Forelimb muscle (tissue), 1 donor: ENCODE measurements around the gene SHOX. TPM values are rescaled to one million over a fixed set of nuclear protein-coding genes. Genes with fewer than 3 reads are reported as not detected.
"Not testable (repeated sequence)": the region's sequence is repeated elsewhere in the genome, so short reads cannot be mapped to it uniquely, and the experiment has no call there.

Experiments
- DNase-seq: peaks from one replicate; pipeline ENCODE4 v3.0.0-alpha.2; 2013; ENCODE audit warnings: low read depth
- polyA plus RNA-seq: library from polyadenylated mRNA; unstranded; fragments of 120-200 nt; gene quantifications from one replicate; pipeline ENCODE4 v1.2.1, GENCODE V29; 2013; ENCODE audit not compliant: insufficient read length

The SHOX gene
- polyA plus RNA-seq, 1 donor = 0.58 TPM

DNA sequence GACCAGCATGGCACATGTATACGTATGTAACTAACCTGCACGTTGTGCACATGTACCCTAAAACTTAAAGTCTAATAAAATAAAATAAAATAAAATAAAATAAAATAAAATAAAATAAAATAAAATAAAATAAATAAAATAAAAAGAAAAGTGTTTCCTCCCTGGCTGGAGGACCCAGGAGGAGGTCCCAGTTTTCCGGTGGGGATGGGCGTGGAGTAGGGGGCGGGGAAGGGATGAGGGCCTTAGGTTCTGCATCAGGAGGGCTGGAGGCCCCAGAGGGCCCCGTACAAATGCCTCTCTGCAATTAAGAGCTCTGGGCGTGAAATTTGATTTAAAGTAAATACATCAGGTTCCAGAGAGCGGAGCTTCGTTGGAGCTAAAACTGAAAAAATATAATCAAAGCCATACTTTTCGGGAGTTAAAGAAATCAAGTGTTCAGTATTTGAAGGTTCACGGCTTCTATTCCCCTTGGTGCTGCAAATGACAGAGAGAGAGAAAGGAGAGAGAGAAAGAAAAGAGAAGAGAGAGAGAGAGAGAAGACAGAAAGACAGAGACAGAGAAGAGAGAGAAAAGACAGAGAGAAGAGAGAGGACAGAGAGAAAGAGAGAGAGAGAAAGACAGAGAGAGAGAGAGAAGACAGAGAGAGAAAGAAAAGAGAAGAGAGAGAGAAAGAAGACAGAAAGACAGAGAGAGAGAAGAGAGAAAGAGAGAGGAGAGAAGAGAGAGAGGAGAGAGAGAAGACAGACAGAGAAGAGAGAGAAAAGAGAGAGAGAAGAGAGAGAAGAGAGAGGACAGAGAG is 8.7 kb upstream of the SHOX start:
- DNase-seq = no peak

DNA sequence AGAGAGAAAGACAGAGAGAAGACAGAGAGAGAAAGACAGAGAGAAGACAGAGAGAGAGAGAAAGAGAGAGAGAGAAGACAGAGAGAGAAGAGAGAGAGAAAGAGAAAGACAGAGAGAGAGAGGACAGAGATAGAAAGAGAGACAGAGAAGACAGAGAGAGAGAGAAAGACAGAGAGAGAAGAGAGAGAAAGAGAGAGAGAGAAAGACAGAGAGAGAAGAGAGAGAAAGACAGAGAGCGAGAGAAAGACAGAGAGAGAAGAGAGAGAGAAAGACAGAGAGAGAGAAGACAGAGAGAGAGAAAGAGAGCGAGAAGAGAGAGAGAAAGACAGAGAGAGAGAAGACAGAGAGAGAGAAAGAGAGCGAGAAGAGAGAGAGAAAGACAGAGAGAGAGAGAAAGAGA is 7.8 kb upstream of the SHOX start:
- DNase-seq = not testable (repeated sequence)

DNA sequence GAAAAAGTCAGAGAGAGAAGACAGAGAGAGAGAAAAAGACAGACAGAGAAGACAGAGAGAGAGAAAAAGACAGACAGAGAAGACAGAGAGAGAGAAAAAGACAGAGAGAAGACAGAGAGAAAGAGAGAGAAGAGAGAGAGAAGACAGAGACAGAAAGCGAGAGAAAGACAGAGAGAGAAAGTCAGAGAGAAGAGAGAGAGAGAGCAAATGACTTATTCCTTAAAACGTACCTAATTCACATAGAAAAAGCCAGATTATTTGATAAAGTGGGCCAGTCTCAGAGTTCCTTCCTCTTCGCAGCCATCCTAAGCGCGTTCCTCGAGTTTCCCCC is 7.4 kb upstream of the SHOX start:
- no peak for DNase-seq

DNA sequence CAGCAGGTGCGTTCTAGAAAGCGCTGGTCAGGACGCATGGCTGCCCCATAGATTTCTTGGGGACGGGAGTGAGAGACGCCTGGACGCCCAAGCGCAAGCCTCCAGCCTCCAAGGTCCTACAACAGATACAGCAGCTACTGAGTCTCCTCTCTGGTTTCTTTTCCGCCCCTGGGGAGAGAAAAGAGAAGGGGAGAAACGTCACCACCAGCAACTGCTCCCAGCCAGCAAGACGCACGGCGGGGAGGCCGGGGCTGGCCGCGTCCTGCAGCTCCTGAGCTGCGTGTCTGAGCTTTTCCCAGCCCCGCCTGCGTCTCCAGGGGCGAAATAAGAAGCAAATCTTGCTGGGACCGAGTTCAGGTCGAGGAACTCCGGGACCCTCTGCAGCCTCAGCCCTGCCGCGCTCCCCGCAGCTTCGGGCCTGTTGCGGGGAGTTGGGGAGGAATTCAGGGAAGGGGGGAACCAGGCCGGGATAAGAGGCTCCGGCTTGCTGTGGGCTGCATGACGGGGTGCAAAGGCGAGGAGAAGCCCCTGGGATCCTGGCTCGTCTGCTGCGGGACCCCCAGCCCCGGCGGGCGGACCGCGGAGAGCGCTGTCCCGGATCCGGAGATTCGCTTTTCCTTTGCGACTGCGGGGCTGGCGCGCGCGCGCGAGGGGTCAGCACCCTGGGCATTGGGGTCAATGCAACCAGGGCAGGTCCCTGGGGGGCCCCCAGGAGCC is 6.8 kb upstream of the SHOX start:
- no peak for DNase-seq

DNA sequence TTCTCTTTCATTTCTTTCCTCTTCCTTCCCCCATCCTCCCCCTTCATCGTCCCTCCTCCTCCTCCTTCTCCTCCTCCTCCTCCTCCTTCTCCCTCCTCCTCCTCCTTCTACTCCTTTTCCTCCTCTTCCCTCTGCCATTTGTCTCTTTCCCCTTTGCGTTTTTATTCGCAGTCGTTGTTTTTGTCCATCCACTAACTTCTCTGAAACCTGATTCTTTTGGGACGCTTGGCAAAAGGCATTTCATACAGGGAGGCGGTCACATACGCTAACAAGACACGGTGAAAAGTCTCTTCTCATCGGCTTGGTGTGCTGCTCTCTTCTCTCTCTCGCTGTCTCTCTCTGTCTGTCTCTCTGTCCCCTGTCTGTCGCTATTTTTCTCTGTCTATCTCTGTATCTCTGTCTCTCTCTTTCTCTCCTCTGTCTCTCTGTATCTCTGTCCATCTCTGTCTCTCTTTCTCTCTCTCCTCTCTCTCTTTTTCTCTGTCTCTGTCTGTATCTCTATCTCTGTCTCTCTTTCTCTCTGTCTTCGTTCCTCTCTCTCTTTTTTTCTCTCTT is 5.4 kb upstream of the SHOX start:
- DNase-seq = no peak

DNA sequence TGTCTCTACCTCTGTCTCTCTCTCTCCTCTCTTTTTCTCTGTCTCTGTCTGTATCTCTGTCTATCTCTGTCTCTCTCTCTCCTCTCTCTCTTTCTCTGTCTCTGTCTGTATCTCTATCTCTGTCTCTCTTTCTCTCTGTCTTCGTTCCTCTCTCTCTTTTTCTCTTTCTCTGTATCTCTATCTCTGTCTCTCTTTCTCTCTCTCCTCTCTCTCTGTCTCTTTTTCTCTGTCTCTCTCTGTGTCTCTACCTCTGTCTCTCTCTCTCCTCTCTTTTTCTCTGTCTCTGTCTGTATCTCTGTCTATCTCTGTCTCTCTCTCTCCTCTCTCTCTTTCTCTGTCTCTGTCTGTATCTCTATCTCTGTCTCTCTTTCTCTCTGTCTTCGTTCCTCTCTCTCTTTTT is 4.5 kb upstream of the SHOX start:
- not testable (repeated sequence) for DNase-seq

DNA sequence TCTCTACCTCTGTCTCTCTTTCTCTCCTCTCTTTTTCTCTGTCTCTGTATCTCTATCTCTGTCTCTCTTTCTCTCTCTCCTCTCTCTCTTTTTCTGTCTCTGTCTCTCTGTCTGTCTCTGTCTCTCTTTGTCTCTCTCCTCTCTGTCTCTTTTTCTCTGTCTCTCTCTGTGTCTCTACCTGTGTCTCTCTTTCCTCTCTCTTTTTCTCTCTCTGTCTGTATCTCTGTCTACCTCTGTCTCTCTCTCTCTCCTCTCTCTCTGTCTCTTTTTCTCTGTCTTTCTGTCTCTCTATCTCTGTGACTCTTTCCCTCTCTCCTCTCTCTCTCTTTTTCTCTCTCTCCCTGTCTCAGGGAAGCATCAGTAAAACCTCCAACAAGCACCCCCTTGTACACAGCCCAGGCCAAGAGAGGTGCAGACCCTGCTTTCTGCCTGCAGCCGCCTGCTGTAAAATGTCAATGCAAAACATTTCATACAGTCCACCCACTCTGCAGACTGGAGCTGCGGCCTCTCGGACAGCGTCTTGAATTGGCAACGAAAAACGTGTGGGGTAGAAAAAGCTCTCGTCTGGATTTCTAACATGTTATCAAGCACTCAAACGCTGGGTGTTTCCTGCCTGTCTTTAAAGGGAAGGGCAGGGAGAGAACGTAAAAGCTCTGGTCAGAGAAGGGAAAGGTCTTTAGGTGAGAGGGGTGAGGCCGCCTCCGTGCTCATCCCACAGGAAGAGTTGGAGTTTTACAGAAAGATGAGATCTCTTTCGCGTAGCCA is 3.7 kb upstream of the SHOX start:
- DNase-seq = no peak

DNA sequence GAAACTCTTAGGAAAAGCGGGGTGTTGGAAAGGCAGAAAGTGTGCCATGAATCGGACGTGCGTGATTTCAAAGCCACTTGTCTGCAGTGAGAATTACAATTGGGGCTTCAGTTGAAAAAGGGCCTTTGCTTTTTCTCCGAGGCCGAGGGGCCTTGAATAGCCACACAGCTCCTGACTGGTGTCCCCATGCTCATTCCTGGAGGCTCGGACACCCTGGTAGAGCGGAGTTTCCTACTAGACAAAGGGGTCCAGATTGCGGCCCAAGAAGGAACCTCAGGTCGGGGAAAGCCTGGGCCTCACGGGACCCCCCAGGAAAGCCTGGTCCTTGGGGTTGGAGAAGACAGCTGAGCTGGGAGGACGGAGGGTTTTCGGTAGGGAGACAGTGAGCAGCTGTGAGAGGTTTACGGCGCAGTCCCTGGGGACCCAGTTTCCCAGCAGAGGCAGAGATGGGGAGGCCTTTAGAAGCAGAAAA is 3.0 kb upstream of the SHOX start:
- DNase-seq = no peak

DNA sequence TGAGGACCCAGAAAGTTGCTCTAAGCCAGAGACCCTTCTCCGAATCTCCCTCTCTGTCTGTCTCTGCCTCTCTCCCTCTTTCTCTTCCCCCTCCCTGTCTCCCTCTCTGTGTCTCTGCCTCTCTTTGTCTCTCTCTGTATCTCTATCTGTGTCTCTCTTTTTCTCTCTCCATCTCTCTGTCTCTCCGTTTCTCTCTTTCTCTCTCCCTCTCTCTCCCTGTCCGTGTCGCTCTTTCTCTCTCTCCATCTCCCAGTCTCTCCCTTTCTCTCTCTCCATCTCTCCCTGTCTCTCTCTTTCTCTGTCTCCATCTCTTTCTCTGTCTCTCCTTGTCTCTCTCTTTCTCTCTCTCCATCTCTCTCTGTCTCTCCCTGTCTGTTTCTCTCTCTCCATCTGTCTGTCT is 2.6 kb upstream of the SHOX start:
- no peak for DNase-seq

DNA sequence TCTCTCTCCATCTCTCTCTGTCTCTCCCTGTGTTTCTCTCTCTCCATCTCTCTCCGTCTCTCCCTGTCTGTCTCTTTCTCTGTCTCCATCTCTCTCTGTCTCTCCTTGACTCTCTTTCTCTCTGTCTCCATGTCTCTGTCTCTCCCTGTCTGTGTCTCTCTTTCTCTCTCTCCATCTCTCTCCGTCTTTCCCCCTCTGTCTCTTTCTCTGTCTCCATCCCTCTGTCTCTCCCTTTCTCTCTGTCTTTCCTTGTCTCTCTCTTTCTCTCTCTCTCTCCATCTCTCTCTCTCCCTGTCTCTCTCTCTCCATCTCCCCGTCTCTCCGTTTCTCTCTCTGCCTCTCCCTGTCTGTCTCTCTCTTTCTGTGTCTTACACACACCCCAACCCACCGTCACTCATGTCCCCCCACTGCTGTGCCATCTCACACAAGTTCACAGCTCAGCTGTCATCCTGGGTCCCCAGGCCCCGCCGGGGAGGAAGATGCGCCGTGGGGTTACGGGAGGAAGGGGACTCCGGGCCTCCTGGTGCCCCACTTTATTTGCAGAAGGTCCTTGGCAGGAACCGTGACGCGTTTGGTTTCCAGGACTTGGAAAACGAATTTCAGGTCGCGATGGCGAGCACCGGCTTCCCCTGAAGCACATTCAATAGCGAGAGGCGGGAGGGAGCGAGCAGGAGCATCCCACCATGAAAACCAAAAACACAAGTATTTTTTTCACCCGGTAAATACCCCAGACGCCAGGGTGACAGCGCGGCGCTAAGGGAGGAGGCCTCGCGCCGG is 1.2 kb upstream of the SHOX start:
- DNase-seq = no peak

DNA sequence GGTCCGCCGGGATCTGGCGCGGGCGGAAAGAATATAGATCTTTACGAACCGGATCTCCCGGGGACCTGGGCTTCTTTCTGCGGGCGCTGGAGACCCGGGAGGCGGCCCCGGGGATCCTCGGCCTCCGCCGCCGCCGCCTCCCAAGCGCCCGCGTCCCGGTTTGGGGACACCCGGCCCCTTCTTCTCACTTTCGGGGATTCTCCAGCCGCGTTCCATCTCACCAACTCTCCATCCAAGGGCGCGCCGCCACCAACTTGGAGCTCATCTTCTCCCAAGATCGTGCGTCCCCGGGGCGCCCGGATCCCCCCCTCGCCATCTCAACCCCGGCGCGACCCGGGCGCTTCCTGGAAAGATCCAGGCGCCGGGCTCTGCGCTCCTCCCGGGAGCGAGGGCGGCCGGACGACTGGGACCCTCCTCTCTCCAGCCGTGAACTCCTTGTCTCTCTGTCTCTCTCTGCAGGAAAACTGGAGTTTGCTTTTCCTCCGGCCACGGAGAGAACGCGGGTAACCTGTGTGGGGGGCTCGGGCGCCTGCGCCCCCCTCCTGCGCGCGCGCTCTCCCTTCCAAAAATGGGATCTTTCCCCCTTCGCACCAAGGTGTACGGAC is 482 bp upstream of the SHOX start:
- DNase-seq = no peak

DNA sequence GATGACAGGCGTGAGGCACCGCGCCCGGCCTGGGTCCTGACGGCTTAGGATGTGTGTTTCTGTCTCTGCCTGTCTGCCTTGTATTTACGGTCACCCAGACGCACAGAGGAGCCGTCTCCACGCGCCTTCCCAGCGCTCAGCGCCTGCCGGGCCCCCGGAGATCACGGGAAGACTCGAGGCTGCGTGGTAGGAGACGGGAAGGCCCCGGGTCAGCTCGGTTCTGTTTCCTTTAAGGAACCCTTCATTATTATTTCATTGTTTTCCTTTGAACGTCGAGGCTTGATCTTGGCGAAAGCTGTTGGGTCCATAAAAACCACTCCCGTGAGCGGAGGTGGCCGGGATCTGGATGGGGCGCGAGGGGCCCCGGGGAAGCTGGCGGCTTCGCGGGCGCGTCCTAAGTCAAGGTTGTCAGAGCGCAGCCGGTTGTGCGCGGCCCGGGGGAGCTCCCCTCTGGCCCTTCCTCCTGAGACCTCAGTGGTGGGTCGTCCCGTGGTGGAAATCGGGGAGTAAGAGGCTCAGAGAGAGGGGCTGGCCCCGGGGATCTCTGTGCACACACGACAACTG is 1.3 kb downstream of the SHOX start:
- no peak for DNase-seq

DNA sequence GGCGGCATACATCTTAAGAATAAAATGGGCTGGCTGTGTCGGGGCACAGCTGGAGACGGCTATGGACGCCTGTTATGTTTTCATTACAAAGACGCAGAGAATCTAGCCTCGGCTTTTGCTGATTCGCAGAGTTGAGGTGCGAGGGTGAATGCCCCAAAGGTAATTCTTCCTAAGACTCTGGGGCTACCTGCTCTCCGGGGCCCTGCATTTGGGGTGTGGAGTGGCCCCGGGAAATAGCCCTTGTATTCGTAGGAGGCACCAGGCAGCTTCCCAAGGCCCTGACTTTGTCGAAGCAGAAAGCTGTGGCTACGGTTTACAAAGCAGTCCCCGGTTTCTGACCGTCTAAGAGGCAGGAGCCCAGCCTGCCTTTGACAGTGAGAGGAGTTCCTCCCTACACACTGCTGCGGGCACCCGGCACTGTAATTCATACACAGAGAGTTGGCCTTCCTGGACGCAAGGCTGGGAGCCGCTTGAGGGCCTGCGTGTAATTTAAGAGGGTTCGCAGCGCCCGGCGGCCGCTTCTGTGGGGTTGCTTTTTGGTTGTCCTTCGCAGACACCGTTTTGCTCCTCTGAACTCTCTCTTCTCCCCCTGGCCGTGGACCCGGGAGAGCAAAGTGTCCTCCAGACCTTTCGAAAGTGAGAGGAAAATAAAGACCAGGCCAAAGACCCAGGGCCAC is 1.9 kb downstream of the SHOX start:
- DNase-seq = no peak

DNA sequence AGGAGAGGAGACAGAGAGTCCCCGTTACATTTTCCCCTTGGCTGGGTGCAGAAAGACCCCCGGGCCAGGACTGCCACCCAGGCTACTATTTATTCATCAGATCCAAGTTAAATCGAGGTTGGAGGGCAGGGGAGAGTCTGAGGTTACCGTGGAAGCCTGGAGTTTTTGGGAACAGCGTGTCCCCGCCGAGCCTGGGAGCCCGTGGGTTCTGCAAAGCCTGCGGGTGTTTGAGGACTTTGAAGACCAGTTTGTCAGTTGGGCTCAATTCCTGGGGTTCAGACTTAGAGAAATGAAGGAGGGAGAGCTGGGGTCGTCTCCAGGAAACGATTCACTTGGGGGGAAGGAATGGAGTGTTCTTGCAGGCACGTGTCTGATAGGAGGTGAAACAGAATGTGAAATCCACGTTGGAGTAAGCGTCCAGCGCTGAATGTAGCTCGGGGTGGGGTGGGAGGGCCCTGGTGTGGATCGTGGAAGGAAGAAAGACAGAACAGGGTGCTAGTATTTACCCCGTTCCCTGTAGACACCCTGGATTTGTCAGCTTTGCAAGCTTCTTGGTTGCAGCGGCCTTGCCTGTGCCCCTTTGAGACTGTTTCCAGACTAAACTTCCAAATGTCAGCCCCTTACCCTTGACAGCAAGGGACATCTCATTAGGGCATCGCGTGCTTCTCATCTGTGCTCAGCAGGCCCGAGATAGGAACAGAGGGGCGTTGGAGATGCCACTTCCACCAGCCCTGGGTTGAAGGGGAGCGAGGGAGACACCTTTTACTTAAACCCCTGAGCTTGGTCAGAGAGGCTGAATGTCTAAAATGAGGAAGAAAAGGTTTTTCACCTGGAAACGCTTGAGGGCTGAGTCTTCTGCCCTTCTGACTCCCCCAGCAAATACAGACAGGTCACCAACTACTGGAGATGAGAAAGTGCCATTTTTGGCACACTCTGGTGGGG is 2.7 kb downstream of the SHOX start:
- DNase-seq = no peak

DNA sequence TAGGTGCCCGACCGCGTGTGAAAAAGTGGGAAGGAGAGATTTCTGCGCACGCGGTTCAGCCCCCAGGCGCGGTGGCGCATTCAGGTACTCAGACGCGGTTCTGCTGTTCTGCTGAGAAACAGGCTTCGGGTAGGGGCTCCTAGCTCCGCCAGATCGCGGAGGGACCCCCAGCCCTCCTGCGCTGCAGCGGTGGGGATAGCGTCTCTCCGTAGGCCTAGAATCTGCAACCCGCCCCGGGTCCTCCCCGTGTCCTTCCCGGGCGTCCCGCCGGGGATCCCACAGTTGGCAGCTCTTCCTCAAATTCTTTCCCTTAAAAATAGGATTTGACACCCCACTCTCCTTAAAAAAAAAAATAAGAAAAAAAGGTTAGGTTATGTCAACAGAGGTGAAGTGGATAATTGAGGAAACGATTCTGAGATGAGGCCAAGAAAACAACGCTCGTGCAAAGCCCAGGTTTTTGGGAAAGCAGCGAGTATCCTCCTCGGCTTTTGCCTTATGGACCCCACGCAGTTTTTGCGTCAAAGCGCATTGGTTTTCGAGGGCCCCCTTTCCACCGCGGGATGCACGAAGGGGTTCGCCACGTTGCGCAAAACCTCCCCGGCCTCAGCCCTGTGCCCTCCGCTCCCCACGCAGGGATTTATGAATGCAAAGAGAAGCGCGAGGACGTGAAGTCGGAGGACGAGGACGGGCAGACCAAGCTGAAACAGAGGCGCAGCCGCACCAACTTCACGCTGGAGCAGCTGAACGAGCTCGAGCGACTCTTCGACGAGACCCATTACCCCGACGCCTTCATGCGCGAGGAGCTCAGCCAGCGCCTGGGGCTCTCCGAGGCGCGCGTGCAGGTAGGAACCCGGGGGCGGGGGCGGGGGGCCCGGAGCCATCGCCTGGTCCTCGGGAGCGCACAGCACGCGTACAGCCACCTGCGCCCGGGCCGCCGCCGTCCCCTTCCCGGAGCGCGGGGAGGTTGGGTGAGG is 3.7 kb downstream of the SHOX start:
- no peak for DNase-seq

DNA sequence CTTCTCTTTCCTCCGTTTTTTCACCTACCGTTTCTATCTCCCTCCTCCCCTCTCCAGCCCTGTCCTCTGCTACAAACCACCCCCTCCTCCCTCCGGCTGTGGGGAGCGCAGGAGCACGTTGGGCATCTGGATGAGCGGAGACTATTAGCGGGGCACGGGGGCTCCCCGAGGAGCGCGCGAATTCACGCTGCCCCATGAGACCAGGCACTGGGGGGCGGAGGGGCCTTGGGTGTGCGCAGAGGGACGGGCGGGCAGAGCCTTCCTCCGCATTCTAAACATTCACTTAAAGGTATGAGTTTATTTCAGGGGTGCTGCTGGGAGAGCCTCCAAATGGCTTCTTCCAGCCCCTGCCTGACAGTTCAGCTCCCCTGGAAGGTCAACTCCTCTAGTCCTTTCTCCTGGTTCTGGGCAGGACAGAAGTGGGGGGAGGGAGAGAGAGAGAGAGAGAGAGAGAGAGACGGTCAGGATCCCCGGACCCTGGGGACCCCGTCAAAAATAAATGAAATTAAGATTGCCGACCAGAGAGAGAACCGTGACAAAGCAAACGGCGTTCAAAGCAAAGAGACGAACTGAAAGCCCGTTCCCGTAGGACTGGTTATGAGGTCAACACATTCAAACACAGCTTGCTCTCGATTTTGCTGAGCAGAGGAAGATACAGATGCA is 5.0 kb downstream of the SHOX start:
- DNase-seq = no peak

DNA sequence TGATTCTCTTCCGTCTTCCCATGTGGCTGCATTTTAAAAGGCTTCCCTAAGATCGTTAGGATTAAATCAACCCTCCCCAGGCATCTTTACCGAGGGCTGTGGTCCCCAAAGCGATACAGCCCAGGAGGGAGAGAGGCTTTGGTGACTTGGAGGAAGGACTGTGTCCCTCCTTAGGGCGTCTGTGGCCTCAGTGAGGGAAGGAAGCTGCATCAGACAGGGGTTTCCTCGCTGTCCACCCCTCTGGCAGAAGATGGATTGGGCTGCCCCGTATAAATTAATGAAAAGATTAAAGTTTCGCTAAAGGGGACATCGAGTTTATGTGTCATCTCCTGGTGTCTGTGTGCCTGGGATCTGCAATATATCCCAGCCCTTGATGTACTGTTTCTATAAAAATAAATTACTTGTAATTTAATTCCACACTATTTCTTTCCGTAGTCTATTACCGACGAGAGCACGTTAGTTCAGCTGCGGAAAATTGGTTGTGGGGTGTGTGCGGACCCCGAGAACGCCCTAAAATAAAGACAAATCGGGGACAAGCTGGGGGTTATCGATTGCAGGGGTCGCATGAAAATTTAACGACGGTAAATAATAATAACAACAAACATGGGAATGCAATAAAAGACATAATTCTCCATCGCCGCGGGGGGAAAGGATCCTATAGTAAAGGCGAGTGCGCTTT is 6.5 kb downstream of the SHOX start:
- no peak for DNase-seq
